KBM-7 (cell line): Measurements from ENCODE around the gene TESK1.
"Not testable (repeated sequence)": the region's sequence is repeated elsewhere in the genome, so short reads cannot be mapped to it uniquely, and the experiment has no call there.

Source experiments
- DNase-seq: peaks from one replicate; pipeline ENCODE4 v3.0.0-alpha.2; 2015
- in situ Hi-C: fragments of 300-500 bp; cut with MboI; formaldehyde crosslinking; loops from 2 replicates; pipeline ENCODE4 v1.14.3; 2020; ENCODE audit warnings: low sequenced_read_pairs, low pct_unique_long_range_greater_than_20kb, mixed read lengths

TESK1 gene

GRCh38 chr9:35575478-35575877 lies 29.6 kb upstream of the TESK1 start:
- in situ Hi-C loops, result no loop called here
- no peak for DNase-seq

GRCh38 chr9:35577486-35577885 lies 27.6 kb upstream of the TESK1 start:
- no peak for DNase-seq
- in situ Hi-C loops, result no loop called here

- in situ Hi-C loops, result no loop called here
- DNase-seq, result no peak
These were observed 25.9 kb upstream of the TESK1 start for GRCh38 chr9:35579130-35579529.

- in situ Hi-C loops, DNase-seq: not testable (repeated sequence)
These were observed 25.3 kb upstream of the TESK1 start for GRCh38 chr9:35579659-35580227.

- DNase-seq, in situ Hi-C loops: not testable (repeated sequence)
These were observed 21.5 kb upstream of the TESK1 start for GRCh38 chr9:35583521-35583920.

GRCh38 chr9:35584681-35585080 lies 20.4 kb upstream of the TESK1 start:
- DNase-seq, in situ Hi-C loops: not testable (repeated sequence)

- in situ Hi-C loops, DNase-seq: not testable (repeated sequence)
These were observed 16.6 kb upstream of the TESK1 start for GRCh38 chr9:35588506-35588905.

- no peak for DNase-seq
- in situ Hi-C loops, result no loop called here
These were observed 11.5 kb upstream of the TESK1 start for GRCh38 chr9:35593581-35593980.

- DNase-seq, result no peak
- in situ Hi-C loops, result no loop called here
These were observed 10.6 kb upstream of the TESK1 start for GRCh38 chr9:35594471-35594870.

- DNase-seq, in situ Hi-C loops: not testable (repeated sequence)
These were observed 8.2 kb upstream of the TESK1 start for GRCh38 chr9:35596907-35597306.

- no peak for DNase-seq
These were observed 6.0 kb upstream of the TESK1 start for GRCh38 chr9:35598866-35599590.

GRCh38 chr9:35599763-35600604 lies 5.1 kb upstream of the TESK1 start:
- in situ Hi-C loops, result no loop called here
- peak; percentile 28 for DNase-seq

More at GRCh38 chr9:35598866-35599590, 6.0 kb upstream of the TESK1 start:
- in situ Hi-C loops, result no loop called here

- no peak for DNase-seq
- in situ Hi-C loops, result no loop called here
These were observed 1.5 kb upstream of the TESK1 start for GRCh38 chr9:35603506-35603985.

GRCh38 chr9:35603986-35604577 lies 980 bp upstream of the TESK1 start:
- in situ Hi-C loops, result no loop called here

GRCh38 chr9:35605351-35606137 lies 482 bp downstream of the TESK1 start:
- in situ Hi-C loops, result no loop called here

More at GRCh38 chr9:35603986-35604577, 980 bp upstream of the TESK1 start:
- peak; percentile 100 for DNase-seq

GRCh38 chr9:35606138-35606504 lies 1.1 kb downstream of the TESK1 start:
- no peak for DNase-seq
- in situ Hi-C loops, result no loop called here

More at GRCh38 chr9:35605351-35606137, 482 bp downstream of the TESK1 start:
- peak; percentile 24 for DNase-seq

GRCh38 chr9:35606726-35607125 lies 1.7 kb downstream of the TESK1 start:
- in situ Hi-C loops, result no loop called here
- DNase-seq, result no peak

- in situ Hi-C loops, result no loop called here
- no peak for DNase-seq
These were observed 3.2 kb downstream of the TESK1 start for GRCh38 chr9:35608221-35608620.
